Sigmoid colon (tissue), 7 donors: ENCODE data around the gene TMEM255A. TPM values are rescaled to one million over a fixed set of nuclear protein-coding genes. Genes with fewer than 3 reads are reported as not detected.

Experiments
- DNase-seq: peaks from one replicate; pipeline ENCODE4 v3.0.0-alpha.2; 2019
- H3K27ac ChIP-seq, 4 donors: fragments of 200-600 bp; sonication (generic); one replicate each; pipeline ENCODE4 v1.5.1; 2016 to 2019; ENCODE audit warnings: mild to moderate bottlenecking in 1 of 4
- H3K27me3 ChIP-seq, 3 donors: fragments of 200-600 bp; sonication (generic); one replicate each; pipeline ENCODE4 v1.5.1; 2019; ENCODE audit warnings: mild to moderate bottlenecking in 1 of 3
- H3K36me3 ChIP-seq, 4 donors: fragments of 200-600 bp; sonication (generic); one replicate each; pipeline ENCODE4 v1.5.1; 2016 to 2019
- H3K4me1 ChIP-seq, 4 donors: fragments of 200-600 bp; sonication (generic); one replicate each; pipeline ENCODE4 v1.5.1; 2017 to 2019
- H3K4me3 ChIP-seq, 4 donors: fragments of 200-600 bp; sonication (generic); one replicate each; pipeline ENCODE4 v1.5.1; 2017 to 2019; ENCODE audit warnings: mild to moderate bottlenecking in 2 of 4, moderate library complexity in 1 of 4
- H3K9me3 ChIP-seq, 4 donors: fragments of 200-600 bp in 3 of 4; sonication (generic) in 3 of 4; one replicate each; pipeline versions ENCODE4 v1.5.1 to v1.6.1; 2013 to 2019
- EP300 ChIP-seq, 4 donors: sonication (generic); formaldehyde crosslinking; IDR thresholded peaks; one replicate each; pipeline ENCODE4 v1.6.1; 2017; ENCODE audit warnings: antibody characterized with exemption in 4 of 4
- POLR2A ChIP-seq, 2 donors: fragments of 450-650 bp; IDR thresholded peaks; one replicate each; pipeline ENCODE4 v1.6.1; 2016; ENCODE audit warnings: antibody characterized with exemption in 2 of 2, mild to moderate bottlenecking in 2 of 2, moderate library complexity in 2 of 2
- POLR2AphosphoS5 ChIP-seq, 4 donors: sonication (generic); formaldehyde crosslinking; IDR thresholded peaks; one replicate each; pipeline ENCODE4 v1.6.1; 2017; ENCODE audit warnings: antibody characterized with exemption in 4 of 4
- WGBS, 2 donors: extraction: QIAGEN DNeasy Blood & Tissue Kit; methylation state at CpG; one replicate each; pipeline ENCODE4 v1.1.7; 2013; 5-methylcytosine and 5-hydroxymethylcytosine counted together
- intact Hi-C: fragments of 100-400 bp; cut with DNase I; formaldehyde crosslinking; loops from one replicate; pipeline ENCODE4 v1.15.1; 2023
- polyA plus RNA-seq, 3 donors: library from polyadenylated mRNA; stranded (reverse); fragments of 200-250 nt; gene quantifications; one replicate each; pipeline ENCODE4 v1.2.3, GENCODE V29; 2013
- total RNA-seq, 4 donors: library from RNA; depleted of rRNA; stranded (reverse); fragments of >200 nt; gene quantifications; one replicate each; pipeline ENCODE4 v1.1.0, GENCODE V29; 2016
- TF ChIP-seq, protein P1 (sequence below), 4 experiments: fragments of 450-650 bp in 3 of 4; fragments of 200-600 bp in 1 of 4; IDR thresholded peaks; one replicate each; pipeline ENCODE4 v1.5.1; 2016 to 2019; ENCODE audit warnings: antibody characterized with exemption in 4 of 4, mild to moderate bottlenecking in 3 of 4, moderate library complexity in 2 of 4
- donor health status: healthy with polysubstance abuse.
- donor health status: Bipolar disorder and iron deficiency.
- donor health status: healthy.

TMEM255A gene
- total and polyA plus RNA-seq, 7 donors: 0.69 to 5.9 (median 3.9) TPM

DNA sequence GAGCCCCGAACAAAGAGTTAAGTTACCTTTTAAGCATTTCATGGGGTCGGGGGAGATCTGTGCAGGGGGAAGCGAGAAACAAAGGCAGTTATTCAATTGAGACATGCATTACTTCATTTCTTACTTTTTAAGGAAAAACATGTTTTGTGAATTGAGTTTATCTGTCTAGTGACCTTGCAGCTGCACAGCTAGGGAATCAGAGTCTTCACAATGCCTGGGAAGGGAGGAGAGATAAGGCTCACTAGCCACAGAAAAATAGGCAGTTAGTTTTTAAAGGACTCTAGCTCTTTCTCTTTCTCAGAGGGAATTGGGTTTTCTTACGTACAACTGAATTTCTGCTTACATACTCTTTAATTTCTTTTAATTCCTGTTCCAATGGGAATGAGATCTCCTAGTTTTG is 86.9 kb downstream of the TMEM255A start:
- H3K36me3 ChIP-seq: no peaks in the 10 kb centered on the region
- no peaks in the 10 kb centered on the region for H3K4me1 ChIP-seq
- no peak for DNase-seq
- no peak overlapping the region for H3K27ac ChIP-seq
- intact Hi-C loops: no loop called here
- H3K27me3 ChIP-seq: no peaks in the 10 kb centered on the region
- no peak overlapping the region for H3K4me3 ChIP-seq
- 96 to 98% methylated on average over 4 of the region's 4 CpGs for WGBS, 2 donors
- no peak for TF ChIP-seq EP300 (IDR thresholded peaks at IDR 0.05)
- TF ChIP-seq POLR2A (IDR thresholded peaks at IDR 0.05): no peak
- TF ChIP-seq POLR2AphosphoS5 (IDR thresholded peaks at IDR 0.05): no peak
- TF ChIP-seq, protein P1, sequence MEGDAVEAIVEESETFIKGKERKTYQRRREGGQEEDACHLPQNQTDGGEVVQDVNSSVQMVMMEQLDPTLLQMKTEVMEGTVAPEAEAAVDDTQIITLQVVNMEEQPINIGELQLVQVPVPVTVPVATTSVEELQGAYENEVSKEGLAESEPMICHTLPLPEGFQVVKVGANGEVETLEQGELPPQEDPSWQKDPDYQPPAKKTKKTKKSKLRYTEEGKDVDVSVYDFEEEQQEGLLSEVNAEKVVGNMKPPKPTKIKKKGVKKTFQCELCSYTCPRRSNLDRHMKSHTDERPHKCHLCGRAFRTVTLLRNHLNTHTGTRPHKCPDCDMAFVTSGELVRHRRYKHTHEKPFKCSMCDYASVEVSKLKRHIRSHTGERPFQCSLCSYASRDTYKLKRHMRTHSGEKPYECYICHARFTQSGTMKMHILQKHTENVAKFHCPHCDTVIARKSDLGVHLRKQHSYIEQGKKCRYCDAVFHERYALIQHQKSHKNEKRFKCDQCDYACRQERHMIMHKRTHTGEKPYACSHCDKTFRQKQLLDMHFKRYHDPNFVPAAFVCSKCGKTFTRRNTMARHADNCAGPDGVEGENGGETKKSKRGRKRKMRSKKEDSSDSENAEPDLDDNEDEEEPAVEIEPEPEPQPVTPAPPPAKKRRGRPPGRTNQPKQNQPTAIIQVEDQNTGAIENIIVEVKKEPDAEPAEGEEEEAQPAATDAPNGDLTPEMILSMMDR (IDR thresholded peaks at IDR 0.05): no peak
- H3K9me3 ChIP-seq: no peaks in the 10 kb centered on the region

DNA sequence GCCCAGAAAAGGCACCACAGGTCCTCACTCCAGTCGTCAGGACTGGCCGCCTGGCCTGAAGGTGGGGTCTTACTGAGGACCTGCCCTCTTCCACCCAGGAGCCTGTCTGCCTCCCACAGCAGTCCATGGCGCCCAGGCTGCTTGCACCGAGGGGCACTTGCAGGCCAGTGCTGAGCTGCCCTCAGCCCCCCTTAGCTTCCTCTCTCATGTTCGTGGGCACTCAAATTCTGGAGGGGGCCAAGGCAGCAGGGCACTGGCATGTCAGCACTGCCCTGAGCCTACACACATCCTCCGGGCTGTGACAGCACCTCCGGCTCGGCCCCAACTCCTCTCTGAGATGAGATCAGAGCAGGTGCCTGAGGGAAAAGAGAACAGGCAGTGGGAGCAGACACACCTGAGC is 87.9 kb downstream of the TMEM255A start:
- 82 to 98% methylated on average over 8 of the region's 8 CpGs for WGBS, 2 donors
- no peak for TF ChIP-seq POLR2AphosphoS5 (IDR thresholded peaks at IDR 0.05)
- no peak for TF ChIP-seq POLR2A (IDR thresholded peaks at IDR 0.05)
- no peak for TF ChIP-seq EP300 (IDR thresholded peaks at IDR 0.05)
- TF ChIP-seq, protein P1 (IDR thresholded peaks at IDR 0.05): no peak
- Histone ChIP-seq H3K4me1 (no peaks in the 10 kb centered on the region), H3K27ac (no peak overlapping the region), H3K27me3 (no peaks in the 10 kb centered on the region), H3K9me3 (no peaks in the 10 kb centered on the region), H3K36me3 (no peaks in the 10 kb centered on the region), H3K4me3 (no peak overlapping the region)
- intact Hi-C loops: no loop called here
- DNase-seq: no peak

DNA sequence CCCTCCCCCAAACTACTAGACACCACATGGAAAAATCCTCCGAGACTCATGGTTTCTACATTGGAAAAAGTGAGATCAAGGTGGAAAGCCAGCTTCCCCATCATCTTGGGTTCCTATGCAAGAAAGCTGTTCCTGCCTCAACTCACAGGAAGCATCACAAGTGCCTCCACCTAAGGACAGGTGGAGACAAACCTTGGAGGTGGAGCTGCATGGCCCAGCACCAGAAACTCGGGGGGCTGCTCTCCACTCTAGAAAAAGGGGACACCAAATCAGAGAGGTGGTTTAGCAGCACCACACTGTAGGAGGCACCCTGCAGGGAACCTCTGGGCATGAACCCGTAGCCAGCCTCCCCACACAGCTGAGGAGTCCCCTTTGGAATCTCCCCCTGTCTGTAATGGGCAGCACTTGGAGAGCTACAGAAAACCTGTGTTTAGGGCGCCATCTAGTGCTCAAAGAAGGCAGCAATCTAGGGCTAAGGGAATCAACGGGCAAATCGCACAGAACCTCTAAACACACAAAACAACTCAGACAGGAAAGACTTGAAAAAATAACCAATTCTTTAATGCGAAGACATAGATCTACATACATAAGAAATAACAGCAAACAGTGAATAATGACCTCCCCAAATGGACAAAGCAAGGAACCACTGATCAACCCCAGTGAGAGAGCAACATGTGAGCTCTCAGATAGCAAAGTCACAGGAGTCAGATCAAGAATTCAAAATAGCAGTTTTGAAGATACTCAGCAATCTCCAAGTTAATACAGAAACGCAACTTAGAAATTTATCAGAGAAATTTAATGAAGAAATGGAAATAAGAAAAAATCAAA is 97.6 kb downstream of the TMEM255A start:
- Histone ChIP-seq H3K36me3 (no peaks in the 10 kb centered on the region), H3K27me3 (no peaks in the 10 kb centered on the region), H3K9me3 (no peaks in the 10 kb centered on the region), H3K4me1 (no peaks in the 10 kb centered on the region), H3K4me3 (no peak overlapping the region), H3K27ac (no peak overlapping the region)
- no peak for TF ChIP-seq POLR2AphosphoS5 (IDR thresholded peaks at IDR 0.05)
- TF ChIP-seq POLR2A (IDR thresholded peaks at IDR 0.05): no peak
- TF ChIP-seq EP300 (IDR thresholded peaks at IDR 0.05): no peak
- TF ChIP-seq, protein P1 (IDR thresholded peaks at IDR 0.05): peak; percentile 31 to 63 (median 36)
- DNase-seq: no peak
- 26 to 28% methylated on average over 8 of the region's 8 CpGs for WGBS, 2 donors
- intact Hi-C loops: loop anchor here (10.0 kb wide), 1 partner anchor 179 kb away; no protein-coding TSS in a partner anchor

Other genes starting within 250 kb of the TMEM255A start
- not detected for gene RHOXF2B, start 233.8 kb downstream of the TMEM255A start, total RNA-seq
- gene RHOXF2B, start 233.8 kb downstream of the TMEM255A start, polyA plus RNA-seq: not detected
- 1 to 10 TPM in 2 of 4 donors, not detected in 2; 1.3 to 2.2 TPM for gene RHOXF1, start 195.5 kb downstream of the TMEM255A start, total RNA-seq
- gene RHOXF1, start 195.5 kb downstream of the TMEM255A start, polyA plus RNA-seq: not detected
- not detected for gene RHOXF2, start 152.8 kb downstream of the TMEM255A start, total RNA-seq
- not detected for gene RHOXF2, start 152.8 kb downstream of the TMEM255A start, polyA plus RNA-seq
- gene ZBTB33, start 60.6 kb downstream of the TMEM255A start, total RNA-seq: 10 to 100 TPM in 2 of 4 donors, 1 to 10 TPM in 2; 5.8 to 13.2 (median 9.8) TPM
- gene ZBTB33, start 60.6 kb downstream of the TMEM255A start, polyA plus RNA-seq: 1 to 10 TPM; 4.2 to 5.8 (median 5.8) TPM
- not detected for gene ATP1B4, start 50.6 kb upstream of the TMEM255A start, total RNA-seq
- not detected for gene ATP1B4, start 50.6 kb upstream of the TMEM255A start, polyA plus RNA-seq
- 10 to 100 TPM; 61.8 to 92.0 (median 81.1) TPM for gene LAMP2, start 157.8 kb upstream of the TMEM255A start, total RNA-seq
- gene LAMP2, start 157.8 kb upstream of the TMEM255A start, polyA plus RNA-seq: 10 to 100 TPM; 12.6 to 43.0 (median 38.9) TPM
- gene CUL4B, start 249.5 kb upstream of the TMEM255A start, total RNA-seq: 10 to 100 TPM; 46.2 to 62.0 (median 49.9) TPM
- gene CUL4B, start 249.5 kb upstream of the TMEM255A start, polyA plus RNA-seq: 10 to 100 TPM; 13.8 to 17.0 (median 15.5) TPM